NCI-H510A treated with DMSO at 0.1 percent for 48 hours (cell line): ENCODE measurements around the gene MSANTD3.
"Not testable (repeated sequence)": the region's sequence is repeated elsewhere in the genome, so short reads cannot be mapped to it uniquely, and the experiment has no call there.

Experiments used
- DNase-seq: peaks from one replicate; lab custom pipeline; 2025; lab: John Stamatoyannopoulos, UW

Gene MSANTD3, protein sequence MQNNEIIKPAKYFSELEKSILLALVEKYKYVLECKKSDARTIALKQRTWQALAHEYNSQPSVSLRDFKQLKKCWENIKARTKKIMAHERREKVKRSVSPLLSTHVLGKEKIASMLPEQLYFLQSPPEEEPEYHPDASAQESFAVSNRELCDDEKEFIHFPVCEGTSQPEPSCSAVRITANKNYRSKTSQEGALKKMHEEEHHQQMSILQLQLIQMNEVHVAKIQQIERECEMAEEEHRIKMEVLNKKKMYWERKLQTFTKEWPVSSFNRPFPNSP

DNA sequence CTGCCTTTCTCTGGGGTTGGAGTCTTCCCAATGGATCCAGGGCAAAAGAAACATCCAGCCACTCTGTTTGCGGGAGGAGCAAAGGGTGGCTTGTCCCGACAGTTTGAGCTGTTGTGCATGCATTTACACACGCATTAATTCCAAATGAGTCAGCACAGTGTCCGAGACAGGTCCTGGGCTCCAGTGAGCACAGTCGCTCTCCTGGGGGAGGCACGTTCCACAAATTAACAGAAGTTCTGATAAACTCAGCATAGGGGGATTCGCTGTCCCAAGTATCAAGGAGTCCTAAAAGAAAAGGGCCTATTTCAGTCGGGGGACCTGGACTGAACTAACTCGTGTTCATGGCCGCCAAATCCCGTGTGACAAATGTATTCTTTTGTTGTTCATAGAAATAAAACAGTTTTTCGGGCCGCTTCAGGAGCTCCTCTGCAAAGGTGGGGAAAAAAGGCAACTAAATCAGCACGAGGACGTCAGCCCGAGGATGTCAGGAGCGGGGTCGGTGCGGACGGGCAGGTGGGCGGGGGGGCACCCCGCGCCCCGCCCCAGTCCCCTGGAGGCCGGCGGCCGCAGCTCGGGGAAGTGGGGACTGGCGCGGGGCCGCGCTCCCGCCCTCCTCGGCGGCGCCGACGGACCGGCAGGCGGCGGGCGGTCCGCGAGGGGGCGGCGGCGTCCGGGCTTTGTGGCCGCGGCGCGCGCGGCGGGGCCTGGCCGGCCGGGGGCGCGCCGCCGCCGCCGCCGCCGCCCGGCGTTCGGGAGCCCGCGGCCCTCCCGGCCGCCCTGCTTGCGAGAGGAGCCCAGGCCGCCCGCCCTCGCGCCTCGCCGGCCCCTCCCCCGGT lies at the start of gene MSANTD3:
TSS of gene MSANTD3 (plus strand) at position 614 of the 836 bp plus-strand sequence. CDS start 14,796 bp downstream, outside the sequence.
- DNase-seq = peak; percentile 87

DNA sequence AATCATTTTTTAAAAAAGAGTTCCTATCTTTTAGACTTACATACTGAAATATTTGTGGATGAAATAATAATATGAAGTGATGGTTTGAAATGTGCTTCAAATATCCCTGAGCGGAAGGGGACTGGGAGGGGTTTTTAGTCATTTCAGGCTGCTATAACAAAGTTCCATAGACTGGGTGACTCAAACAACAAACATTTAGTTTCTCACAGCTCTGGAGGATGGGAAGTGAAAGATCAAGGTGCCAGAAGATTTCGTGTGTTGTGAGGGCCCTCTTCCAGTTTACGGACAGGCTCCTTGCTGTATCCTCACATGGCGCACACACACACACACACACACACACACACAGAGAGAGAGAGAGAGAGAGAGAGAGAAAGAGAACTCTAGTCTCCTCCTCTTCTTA lies 47.1 kb upstream of the MSANTD3 start:
- no peak for DNase-seq

- not testable (repeated sequence) for DNase-seq
Measured at GRCh38 chr9:100392989-100393388, 34.0 kb upstream of the MSANTD3 start.

GRCh38 chr9:100394032-100394695 lies 32.8 kb upstream of the MSANTD3 start:
- no peak for DNase-seq

GRCh38 chr9:100394816-100395215 lies 32.1 kb upstream of the MSANTD3 start:
- DNase-seq = no peak

DNA sequence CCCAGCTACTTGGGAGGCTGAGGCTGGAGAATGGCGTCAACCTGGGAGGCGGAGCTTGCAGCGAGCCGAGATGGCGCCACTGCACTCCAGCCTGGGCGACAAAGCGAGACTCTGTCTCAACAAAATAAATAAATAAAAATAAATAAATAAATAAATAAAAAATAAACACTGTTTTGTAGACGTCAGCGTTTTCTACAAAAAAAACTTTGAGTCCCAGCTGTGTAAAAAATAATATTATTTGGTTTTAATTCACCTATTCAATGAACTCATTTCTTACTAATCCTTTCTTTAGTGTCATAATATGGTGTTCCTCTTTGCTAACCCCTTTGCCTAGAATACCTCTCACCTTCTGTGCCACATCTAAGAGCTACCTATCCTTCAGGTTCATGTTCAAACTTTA lies 30.2 kb upstream of the MSANTD3 start:
- DNase-seq = no peak

DNA sequence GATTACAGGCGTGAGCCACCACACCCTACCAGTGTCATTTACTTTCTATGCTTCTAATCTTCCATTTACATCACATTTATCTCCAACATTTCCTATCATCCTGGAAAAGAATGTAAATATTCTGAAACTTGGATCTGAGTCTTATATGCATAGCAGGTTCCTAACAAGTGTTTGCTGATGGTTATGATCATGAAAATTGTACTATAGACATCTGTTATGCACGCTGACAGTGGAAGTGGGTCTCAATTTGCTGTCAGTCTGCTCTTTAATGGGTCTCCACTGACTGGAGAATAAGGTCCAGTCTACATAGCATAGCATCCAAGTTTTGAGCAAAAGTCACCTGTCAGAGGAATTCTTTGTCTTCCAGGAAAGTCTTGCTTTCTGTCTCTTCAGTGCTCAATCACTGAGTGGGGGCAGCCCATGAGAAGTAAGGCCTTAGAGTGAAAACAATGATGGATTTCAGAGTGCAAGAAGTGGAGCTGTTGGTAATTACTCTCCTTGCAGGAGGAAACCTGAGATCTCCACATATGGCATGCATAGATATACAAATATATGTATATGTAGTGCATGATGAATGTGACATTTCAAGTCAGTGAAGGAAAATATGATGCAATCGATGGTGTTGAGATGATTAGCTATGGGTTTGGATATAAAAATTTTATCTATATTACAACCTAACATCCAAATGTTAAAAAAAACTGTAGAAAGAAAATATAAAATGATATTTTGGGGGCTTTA lies 29.2 kb upstream of the MSANTD3 start:
- no peak for DNase-seq

GRCh38 chr9:100401042-100401441 lies 25.9 kb upstream of the MSANTD3 start:
- no peak for DNase-seq

GRCh38 chr9:100406962-100407361 lies 20.0 kb upstream of the MSANTD3 start:
- DNase-seq = no peak

- DNase-seq = no peak
Measured at GRCh38 chr9:100408546-100409175, 18.3 kb upstream of the MSANTD3 start.

DNA sequence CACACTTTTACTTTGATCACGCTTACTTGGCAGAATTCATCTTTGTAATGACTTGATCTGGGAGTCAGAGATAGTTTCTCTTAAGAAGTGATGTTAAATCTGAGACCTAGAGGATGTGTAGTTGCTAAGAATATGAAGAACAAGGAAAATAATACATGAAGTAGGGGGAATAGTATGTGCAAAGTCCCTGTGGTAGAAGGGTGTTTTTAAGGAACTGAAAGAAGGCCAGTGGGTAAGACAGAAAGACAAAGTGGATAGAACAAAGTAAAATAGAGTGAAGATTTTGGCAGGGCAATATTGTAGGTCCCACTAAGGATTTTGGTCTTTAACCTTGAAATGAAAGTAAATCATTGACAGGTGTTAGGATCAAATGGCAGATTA lies 17.8 kb upstream of the MSANTD3 start:
- DNase-seq = no peak

DNA sequence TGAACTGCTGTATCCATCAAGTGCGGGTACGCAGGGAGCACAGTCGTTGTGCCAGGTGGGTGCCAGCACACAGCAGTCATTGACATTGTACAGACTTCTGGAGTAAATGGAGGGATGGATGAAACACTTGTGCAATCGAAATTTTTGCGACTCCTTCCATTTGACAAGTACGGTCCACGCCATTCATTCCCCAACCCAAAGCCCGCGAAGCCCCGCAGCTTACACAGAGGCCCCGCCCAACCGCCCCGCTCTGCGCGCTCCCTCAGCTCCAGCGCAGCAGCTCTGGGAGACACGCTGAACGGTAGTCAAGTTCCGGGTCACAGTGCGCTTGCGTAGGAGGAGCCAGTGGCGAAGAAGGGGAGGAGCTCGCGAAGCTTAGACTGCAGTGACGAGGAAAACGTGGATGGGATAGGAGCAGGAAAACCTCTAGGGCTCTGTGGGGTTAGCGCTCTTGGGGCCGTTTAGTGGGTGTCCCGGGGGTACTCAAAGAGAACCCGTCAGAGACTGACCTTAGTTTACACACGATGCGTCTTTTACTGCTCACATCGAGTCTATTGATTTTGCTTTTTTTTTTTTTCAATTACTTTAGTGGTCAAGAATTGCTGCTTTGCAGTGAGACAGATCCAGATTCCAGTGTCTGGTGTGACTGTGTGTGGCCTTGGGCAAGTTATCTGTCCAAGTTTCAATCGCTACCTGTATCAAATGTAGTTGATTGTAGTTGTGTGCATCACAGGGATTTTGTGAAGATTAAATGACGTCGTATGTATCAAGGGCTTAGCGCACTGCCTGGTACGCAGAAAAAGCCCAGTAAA lies 15.3 kb upstream of the MSANTD3 start:
- peak; percentile 91 for DNase-seq

DNA sequence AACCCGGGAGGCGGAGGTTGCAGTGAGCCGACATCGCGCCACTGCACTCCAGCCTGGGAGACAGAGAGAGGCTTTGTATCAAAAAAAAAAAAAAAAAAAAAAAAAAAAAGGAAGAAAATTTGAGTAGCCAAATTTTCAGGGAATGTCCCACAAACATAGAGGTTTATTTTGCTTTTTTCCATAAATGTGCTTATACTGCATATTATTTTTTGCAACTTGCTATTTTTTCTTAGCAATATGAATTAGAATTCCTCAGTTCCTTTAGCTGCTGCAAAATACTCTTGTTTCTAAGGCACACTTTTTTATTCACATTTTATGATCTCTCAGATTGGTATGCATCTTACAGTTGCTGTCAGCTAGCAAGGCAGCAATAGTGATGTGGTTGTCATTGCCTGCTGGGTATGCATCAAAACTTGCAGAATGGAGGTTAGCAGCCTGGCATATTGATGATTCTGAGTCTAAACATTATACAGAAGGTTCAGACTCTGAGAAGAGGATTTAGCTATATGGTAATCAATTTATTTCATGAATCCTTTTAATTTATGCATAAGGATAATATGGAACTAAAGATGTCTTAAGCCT lies 13.0 kb upstream of the MSANTD3 start:
- DNase-seq = no peak

- DNase-seq = no peak
Measured at GRCh38 chr9:100417815-100418214, 9.1 kb upstream of the MSANTD3 start.

DNA sequence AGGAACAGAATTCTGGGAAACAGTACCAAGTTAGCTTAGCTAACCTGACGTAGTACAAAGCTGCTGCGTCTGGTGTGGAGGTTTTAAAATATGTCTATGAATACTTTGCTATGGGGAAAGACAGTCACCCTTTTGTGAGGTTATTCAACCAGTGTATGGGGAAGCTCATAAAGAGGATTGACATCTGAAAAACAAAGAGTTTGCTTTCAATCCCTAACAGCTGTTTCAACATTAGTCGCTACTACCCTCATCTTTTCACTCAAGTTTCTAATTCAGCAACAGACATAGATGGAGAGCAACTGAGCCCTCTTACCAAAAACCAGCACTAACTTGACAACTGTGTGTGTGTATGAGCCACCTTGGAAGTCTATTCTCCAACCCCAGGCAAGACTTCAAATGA lies 7.8 kb upstream of the MSANTD3 start:
- DNase-seq = no peak

GRCh38 chr9:100421116-100421515 lies 5.8 kb upstream of the MSANTD3 start:
- not testable (repeated sequence) for DNase-seq

DNA sequence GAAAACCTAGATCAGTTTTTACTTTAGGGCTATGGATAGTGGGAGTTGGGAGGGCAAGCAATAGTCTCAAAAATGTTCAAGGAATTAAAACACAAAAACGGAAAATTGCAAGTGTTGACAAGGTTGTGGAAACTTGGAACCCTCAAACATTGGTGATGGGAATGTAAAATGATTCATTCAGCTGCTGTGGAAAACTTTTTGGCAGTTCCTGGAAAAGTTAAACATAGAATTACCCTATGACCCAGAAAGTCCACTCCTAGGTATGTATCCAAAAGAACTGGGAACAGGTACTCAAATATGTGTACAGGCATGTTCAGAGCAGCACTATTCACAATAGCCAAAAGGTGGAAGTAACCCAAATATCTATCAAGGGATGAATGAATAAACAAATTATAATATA lies 1.2 kb upstream of the MSANTD3 start:
- DNase-seq = no peak

GRCh38 chr9:100426189-100426529 lies 784 bp upstream of the MSANTD3 start:
- peak; percentile 57 for DNase-seq

GRCh38 chr9:100427366-100428263 lies 672 bp downstream of the MSANTD3 start:
- DNase-seq = peak; percentile 31
